Progenitor cell of endocrine pancreas (in vitro differentiated cells): ENCODE results near the gene PTPRH. TPM values are rescaled to one million over a fixed set of nuclear protein-coding genes. Genes with fewer than 3 reads are reported as not detected.

ENCODE experiments used
- DNase-seq: peaks from one replicate; pipeline ENCODE4 v3.0.0; 2021; ENCODE audit warnings: low spot score; ENCODE audit not compliant: unreplicated experiment
- H3K27ac Mint-ChIP-seq: 2 replicates; pipeline ENCODE4 v1.8.0; 2021; ENCODE audit warnings: mild to moderate bottlenecking, moderate library complexity, mixed read lengths
- H3K27me3 Mint-ChIP-seq: 2 replicates; pipeline ENCODE4 v1.8.0; 2021; ENCODE audit warnings: mixed read lengths
- H3K36me3 Mint-ChIP-seq: 2 replicates; pipeline ENCODE4 v1.8.0; 2022; ENCODE audit warnings: mixed read lengths; ENCODE audit not compliant: insufficient read depth
- H3K4me1 Mint-ChIP-seq: 2 replicates; pipeline ENCODE4 v1.8.0; 2021; ENCODE audit warnings: low read depth, mixed read lengths
- H3K4me3 Mint-ChIP-seq: 2 replicates; pipeline ENCODE4 v1.8.0; 2021; ENCODE audit warnings: low read depth, mild to moderate bottlenecking, moderate library complexity, mixed read lengths
- H3K9me3 Mint-ChIP-seq: 2 replicates; pipeline ENCODE4 v1.8.0; 2021; ENCODE audit warnings: low read depth, mixed read lengths
- CTCF ChIP-seq: fragments of 200-600 bp; sonication (generic); IDR thresholded peaks from one replicate; pipeline ENCODE4 v1.5.0; 2021; ENCODE audit warnings: antibody characterized with exemption, mild to moderate bottlenecking; ENCODE audit not compliant: unreplicated experiment
- total RNA-seq: library from RNA; stranded (reverse); gene quantifications from 2 replicates; pipeline ENCODE4 v1.2.1, GENCODE V29; 2021

The PTPRH gene
- total RNA-seq, 1 donor from 2014 or later, result 0.43 TPM

- Mint-ChIP-seq H3K4me1 (no peaks in the 10 kb centered on the region), H3K9me3 (no peaks in the 10 kb centered on the region), H3K36me3 (peaks cover 29% of the 10 kb centered on the region), H3K4me3 (no peak overlapping the region), H3K27ac (no peak overlapping the region), H3K27me3 (no peaks in the 10 kb centered on the region)
- no peak for TF ChIP-seq CTCF
- DNase-seq, result no peak
These were observed 28.7 kb upstream of the PTPRH start for GRCh38 chr19:55238030-55238429.

GRCh38 chr19:55232986-55233385 is 23.7 kb upstream of the PTPRH start:
- TF ChIP-seq CTCF, result no peak
- Mint-ChIP-seq H3K27ac (peak overlapping the region; percentile 56), H3K4me3 (no peak overlapping the region), H3K36me3 (peaks cover 23% of the 10 kb centered on the region), H3K27me3 (no peaks in the 10 kb centered on the region), H3K9me3 (no peaks in the 10 kb centered on the region), H3K4me1 (peaks cover 10% of the 10 kb centered on the region)
- no peak for DNase-seq

- H3K27me3 Mint-ChIP-seq, result no peaks in the 10 kb centered on the region
- DNase-seq, result no peak
- no peaks in the 10 kb centered on the region for H3K9me3 Mint-ChIP-seq
- TF ChIP-seq CTCF, result no peak
- peaks cover 14% of the 10 kb centered on the region for H3K4me1 Mint-ChIP-seq
- no peak overlapping the region for H3K4me3 Mint-ChIP-seq
- H3K36me3 Mint-ChIP-seq, result peaks cover 20% of the 10 kb centered on the region
- H3K27ac Mint-ChIP-seq, result no peak overlapping the region
These were observed 22.9 kb upstream of the PTPRH start for GRCh38 chr19:55232286-55232602.

- no peaks in the 10 kb centered on the region for H3K9me3 Mint-ChIP-seq
- H3K4me1 Mint-ChIP-seq, result peaks cover 14% of the 10 kb centered on the region
- no peak for DNase-seq
- H3K27ac Mint-ChIP-seq, result no peak overlapping the region
- no peaks in the 10 kb centered on the region for H3K27me3 Mint-ChIP-seq
- H3K4me3 Mint-ChIP-seq, result no peak overlapping the region
- no peak for TF ChIP-seq CTCF
- H3K36me3 Mint-ChIP-seq, result peaks cover 16% of the 10 kb centered on the region
These were observed 22.3 kb upstream of the PTPRH start for GRCh38 chr19:55231391-55232285.

- TF ChIP-seq CTCF, result no peak
- Mint-ChIP-seq H3K27ac (no peak overlapping the region), H3K4me3 (no peak overlapping the region), H3K9me3 (no peaks in the 10 kb centered on the region), H3K36me3 (peaks cover 13% of the 10 kb centered on the region), H3K4me1 (peaks cover 14% of the 10 kb centered on the region), H3K27me3 (no peaks in the 10 kb centered on the region)
- no peak for DNase-seq
These were observed 21.5 kb upstream of the PTPRH start for GRCh38 chr19:55230780-55231179.
